ENCODE results near the gene FGF14.

DNA sequence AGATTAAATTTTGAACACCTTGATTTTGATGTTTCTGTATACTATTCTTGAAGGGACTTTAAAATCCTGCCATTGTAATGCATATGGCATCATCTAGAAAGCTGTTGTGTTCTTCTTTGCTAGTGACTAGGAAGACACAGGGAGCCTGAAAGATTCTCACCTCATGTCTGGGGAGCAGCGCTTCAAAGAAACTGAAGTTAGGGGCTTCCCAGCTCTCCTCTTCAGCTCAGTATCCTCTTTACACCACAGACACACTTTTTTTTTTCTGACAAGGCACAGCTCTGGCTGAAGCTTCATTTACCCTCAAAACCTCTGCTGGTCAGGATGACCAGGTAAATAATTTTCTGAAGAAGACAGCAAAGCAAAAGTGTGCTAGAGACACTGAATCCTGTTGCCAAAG is 693.7 kb downstream of the FGF14 start:
- TF ChIP-seq POLR2A (IDR thresholded peaks at IDR 0.05; ENCODE audit: low read depth, low read length): no peak
- TF ChIP-seq, protein P1, sequence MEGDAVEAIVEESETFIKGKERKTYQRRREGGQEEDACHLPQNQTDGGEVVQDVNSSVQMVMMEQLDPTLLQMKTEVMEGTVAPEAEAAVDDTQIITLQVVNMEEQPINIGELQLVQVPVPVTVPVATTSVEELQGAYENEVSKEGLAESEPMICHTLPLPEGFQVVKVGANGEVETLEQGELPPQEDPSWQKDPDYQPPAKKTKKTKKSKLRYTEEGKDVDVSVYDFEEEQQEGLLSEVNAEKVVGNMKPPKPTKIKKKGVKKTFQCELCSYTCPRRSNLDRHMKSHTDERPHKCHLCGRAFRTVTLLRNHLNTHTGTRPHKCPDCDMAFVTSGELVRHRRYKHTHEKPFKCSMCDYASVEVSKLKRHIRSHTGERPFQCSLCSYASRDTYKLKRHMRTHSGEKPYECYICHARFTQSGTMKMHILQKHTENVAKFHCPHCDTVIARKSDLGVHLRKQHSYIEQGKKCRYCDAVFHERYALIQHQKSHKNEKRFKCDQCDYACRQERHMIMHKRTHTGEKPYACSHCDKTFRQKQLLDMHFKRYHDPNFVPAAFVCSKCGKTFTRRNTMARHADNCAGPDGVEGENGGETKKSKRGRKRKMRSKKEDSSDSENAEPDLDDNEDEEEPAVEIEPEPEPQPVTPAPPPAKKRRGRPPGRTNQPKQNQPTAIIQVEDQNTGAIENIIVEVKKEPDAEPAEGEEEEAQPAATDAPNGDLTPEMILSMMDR (IDR thresholded peaks at IDR 0.05; ENCODE audit: extremely low read depth in 1 of 2, insufficient read depth in 1 of 2, low read depth in 1 of 2, low read length in 2 of 2): no peak
